Spleen (tissue), 7 donors: Measurements from ENCODE around the gene UBN1.

Experiments
- POLR2A ChIP-seq, 3 donors: fragments of 450-650 bp; IDR thresholded peaks; one replicate each; pipeline ENCODE4 v1.5.1; 2017; ENCODE audit warnings: antibody characterized with exemption in 3 of 3, mild to moderate bottlenecking in 1 of 3
- TF ChIP-seq, protein P1 (sequence below), 11 experiments: fragments of 200-600 bp in 7 of 11; fragments of 450-650 bp in 4 of 11; sonication (generic) in 4 of 11; IDR thresholded peaks in 8 of 11; conservative IDR thresholded peaks in 3 of 11; 1 replicate in 7 of 11; 2 replicates in 4 of 11; pipeline versions ENCODE4 v1.4.0 to v1.8.0; 2016 to 2021; ENCODE audit warnings: antibody characterized with exemption in 11 of 11, inconsistent platforms in 4 of 11, mild to moderate bottlenecking in 1 of 11
- donor health status: DM: no; HTN: no; CAD: no; lungs with moderate emphysema.
- donor health status: DM: no; HTN: no; CAD: no.
- donor health status: DM: no; HTN: no; CAD: no.

DNA sequence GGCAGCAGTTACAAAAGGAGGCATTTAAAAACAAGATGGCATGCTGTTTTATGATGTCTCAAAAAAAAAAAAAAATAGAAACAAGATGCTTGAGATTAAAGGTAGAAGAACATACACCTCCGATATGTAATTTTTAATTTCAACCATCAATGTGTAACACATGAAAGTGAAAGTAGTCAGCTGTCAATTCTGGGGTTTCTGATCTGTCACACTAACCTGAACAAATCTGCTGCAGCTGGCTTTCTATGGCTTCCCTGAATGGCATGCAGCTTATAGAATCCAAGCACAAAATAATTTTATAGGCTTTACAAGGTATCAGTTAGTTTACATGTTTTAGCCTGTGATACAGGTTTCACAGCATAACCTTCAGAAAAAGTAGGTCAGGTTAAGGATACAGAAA is 13.7 kb upstream of the UBN1 start:
- TF ChIP-seq, protein P1, sequence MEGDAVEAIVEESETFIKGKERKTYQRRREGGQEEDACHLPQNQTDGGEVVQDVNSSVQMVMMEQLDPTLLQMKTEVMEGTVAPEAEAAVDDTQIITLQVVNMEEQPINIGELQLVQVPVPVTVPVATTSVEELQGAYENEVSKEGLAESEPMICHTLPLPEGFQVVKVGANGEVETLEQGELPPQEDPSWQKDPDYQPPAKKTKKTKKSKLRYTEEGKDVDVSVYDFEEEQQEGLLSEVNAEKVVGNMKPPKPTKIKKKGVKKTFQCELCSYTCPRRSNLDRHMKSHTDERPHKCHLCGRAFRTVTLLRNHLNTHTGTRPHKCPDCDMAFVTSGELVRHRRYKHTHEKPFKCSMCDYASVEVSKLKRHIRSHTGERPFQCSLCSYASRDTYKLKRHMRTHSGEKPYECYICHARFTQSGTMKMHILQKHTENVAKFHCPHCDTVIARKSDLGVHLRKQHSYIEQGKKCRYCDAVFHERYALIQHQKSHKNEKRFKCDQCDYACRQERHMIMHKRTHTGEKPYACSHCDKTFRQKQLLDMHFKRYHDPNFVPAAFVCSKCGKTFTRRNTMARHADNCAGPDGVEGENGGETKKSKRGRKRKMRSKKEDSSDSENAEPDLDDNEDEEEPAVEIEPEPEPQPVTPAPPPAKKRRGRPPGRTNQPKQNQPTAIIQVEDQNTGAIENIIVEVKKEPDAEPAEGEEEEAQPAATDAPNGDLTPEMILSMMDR (IDR thresholded peaks at IDR 0.05 in 8 of 11, conservative IDR thresholded peaks at IDR 0.05 in 3 of 11) = no peak
- no peak for TF ChIP-seq POLR2A (IDR thresholded peaks at IDR 0.05)
